Liver (tissue), 3 donors: ENCODE measurements around the gene HHAT.

Experiments used
- ATF3 ChIP-seq: IDR thresholded peaks from 2 replicates; pipeline ENCODE4 v1.6.1; 2016; ENCODE audit warnings: antibody characterized with exemption
- CTCF ChIP-seq: fragments of 150-350 bp; IDR thresholded peaks from 2 replicates; pipeline ENCODE4 v1.5.1; 2017; ENCODE audit warnings: improper control_type of control experiment, low read depth, low read length; ENCODE audit not compliant: missing input control
- EGR1 ChIP-seq, 2 donors: IDR thresholded peaks; 2 replicates each; pipeline ENCODE4 v1.6.1; 2016 to 2018; ENCODE audit warnings: antibody characterized with exemption in 2 of 2, low read depth in 2 of 2
- GABPA ChIP-seq, 2 donors: IDR thresholded peaks in 1 of 2; conservative IDR thresholded peaks in 1 of 2; 2 replicates each; pipeline ENCODE4 v1.6.1; 2016; ENCODE audit warnings: antibody characterized with exemption in 2 of 2, mild to moderate bottlenecking in 1 of 2, moderate library complexity in 1 of 2
- REST ChIP-seq: IDR thresholded peaks from 2 replicates; pipeline ENCODE4 v1.6.1; 2016; ENCODE audit warnings: antibody characterized with exemption, mild to moderate bottlenecking
- SP1 ChIP-seq: IDR thresholded peaks from 2 replicates; pipeline ENCODE4 v1.6.1; 2018; ENCODE audit warnings: antibody characterized with exemption, mild to moderate bottlenecking
- TAF1 ChIP-seq: conservative IDR thresholded peaks from 2 replicates; pipeline ENCODE4 v1.6.1; 2016; ENCODE audit warnings: antibody characterized with exemption, mild to moderate bottlenecking
- YY1 ChIP-seq: IDR thresholded peaks from 2 replicates; pipeline ENCODE4 v1.6.1; 2016; ENCODE audit warnings: antibody characterized with exemption, mild to moderate bottlenecking
- donor health status: healthy.
- donor health status: healthy.

- TF ChIP-seq SP1 (no peak), REST (no peak), CTCF (no peak), TAF1 (no peak), ATF3 (no peak), EGR1 (IDR thresholded peaks at IDR 0.05; ENCODE audit: low read depth in 2 of 2) (no peak), YY1 (no peak), GABPA (IDR thresholded peaks at IDR 0.05 in 1 of 2, conservative IDR thresholded peaks at IDR 0.05 in 1 of 2) (no peak)
Measured at GRCh38 chr1:210352575-210352974, 23.9 kb downstream of the HHAT start.
